ENCODE measurements around the gene CDC42BPA. TPM values are rescaled to one million over a fixed set of nuclear protein-coding genes. Genes with fewer than 3 reads are reported as not detected.

Gene CDC42BPA
- total RNA-seq, 4 donors from 2014 or later, result 49.0 to 102 (median 54.2) TPM

- intact Hi-C loops (cut with DNase I; ENCODE audit: low total_unique reads), result no loop called here
- in situ Hi-C loops (cut with MboI; ENCODE audit: low pct_ligation_motif_present in 1 of 4, low pct_unique_long_range_greater_than_20kb in 1 of 4, low sequenced_read_pairs in 3 of 4), result loop anchor here (25.0 kb wide), 1 partner anchor 209 kb away; no protein-coding TSS in a partner anchor
- Histone ChIP-seq H3K9me3 (no peaks in the 10 kb centered on the region), H3K4me1 (peaks cover 0 to 23% (median 6%) of the 10 kb centered on the region in 4 donors), H3K36me3 (no peaks in the 10 kb centered on the region), H3K4me3 (no peak overlapping the region), H3K27me3 (no peaks in the 10 kb centered on the region), H3K27ac (no peak overlapping the region)
- WGBS, 2 donors (ENCODE audit: low coverage in 1 of 2), result 87 to 100% methylated on average over 2 to 3 of the region's 3 CpGs
- no peak for DNase-seq
- TF ChIP-seq CTCF (IDR thresholded peaks at IDR 0.05) (no peak), POLR2AphosphoS5 (IDR thresholded peaks at IDR 0.05) (no peak), EP300 (IDR thresholded peaks at IDR 0.05; ENCODE audit: low read depth) (no peak), POLR2A (IDR thresholded peaks at IDR 0.05) (no peak)
Observed at GRCh38 chr1:227228201-227228600, 90.1 kb downstream of the CDC42BPA start.

- Histone ChIP-seq H3K27ac (no peak overlapping the region), H3K4me3 (no peak overlapping the region), H3K4me1 (peaks cover 0 to 28% (median 6%) of the 10 kb centered on the region in 4 donors), H3K36me3 (no peaks in the 10 kb centered on the region), H3K9me3 (no peaks in the 10 kb centered on the region), H3K27me3 (no peaks in the 10 kb centered on the region)
- in situ Hi-C loops (cut with MboI; ENCODE audit: low pct_ligation_motif_present in 1 of 4, low pct_unique_long_range_greater_than_20kb in 1 of 4, low sequenced_read_pairs in 3 of 4), result loop anchor here (25.0 kb wide), 1 partner anchor 210 kb away; no protein-coding TSS in a partner anchor
- TF ChIP-seq EP300 (IDR thresholded peaks at IDR 0.05; ENCODE audit: low read depth), result no peak
- TF ChIP-seq POLR2AphosphoS5 (IDR thresholded peaks at IDR 0.05), result no peak
- TF ChIP-seq CTCF (IDR thresholded peaks at IDR 0.05), result no peak
- no peak for DNase-seq
- 63 to 100% methylated on average over 2 of the region's 2 CpGs for WGBS, 2 donors (ENCODE audit: low coverage in 1 of 2)
- intact Hi-C loops (cut with DNase I; ENCODE audit: low total_unique reads), result no loop called here
Observed at GRCh38 chr1:227227761-227228160, 90.5 kb downstream of the CDC42BPA start.

GRCh38 chr1:227225715-227226346 lies 92.5 kb downstream of the CDC42BPA start:
- TF ChIP-seq POLR2A (IDR thresholded peaks at IDR 0.05) (no peak), EP300 (IDR thresholded peaks at IDR 0.05; ENCODE audit: low read depth) (no peak), POLR2AphosphoS5 (IDR thresholded peaks at IDR 0.05) (no peak), CTCF (IDR thresholded peaks at IDR 0.05) (no peak)
- no peak for DNase-seq
- H3K27me3 ChIP-seq, result no peaks in the 10 kb centered on the region
- H3K4me1 ChIP-seq, result peaks cover 0 to 28% (median 6%) of the 10 kb centered on the region in 4 donors
- intact Hi-C loops (cut with DNase I; ENCODE audit: low total_unique reads) (no loop called here), in situ Hi-C loops (cut with MboI; ENCODE audit: low pct_ligation_motif_present in 1 of 4, low pct_unique_long_range_greater_than_20kb in 1 of 4, low sequenced_read_pairs in 3 of 4) (loop anchor here (25.0 kb wide), 1 partner anchor 211 kb away; no protein-coding TSS in a partner anchor)
- WGBS, 2 donors (ENCODE audit: low coverage in 1 of 2), result 58% methylated on average over 2 of the region's 2 CpGs; no CpG with 5 or more reads in 1 of the 2 donors
- no peaks in the 10 kb centered on the region for H3K9me3 ChIP-seq
- H3K27ac ChIP-seq, result no peak overlapping the region
- H3K36me3 ChIP-seq, result no peaks in the 10 kb centered on the region
- no peak overlapping the region for H3K4me3 ChIP-seq

- Histone ChIP-seq H3K36me3 (no peaks in the 10 kb centered on the region), H3K9me3 (no peaks in the 10 kb centered on the region), H3K27ac (no peak overlapping the region), H3K4me3 (no peak overlapping the region), H3K4me1 (peaks cover 0 to 43% (median 16%) of the 10 kb centered on the region in 4 donors), H3K27me3 (no peaks in the 10 kb centered on the region)
- 76 to 92% methylated on average over 1 of the region's 1 CpG for WGBS, 2 donors (ENCODE audit: low coverage in 1 of 2)
- in situ Hi-C loops (cut with MboI; ENCODE audit: low pct_ligation_motif_present in 1 of 4, low pct_unique_long_range_greater_than_20kb in 1 of 4, low sequenced_read_pairs in 3 of 4) (no loop called here), intact Hi-C loops (cut with DNase I; ENCODE audit: low total_unique reads) (no loop called here)
- no peak for DNase-seq
- TF ChIP-seq CTCF (IDR thresholded peaks at IDR 0.05) (no peak), POLR2AphosphoS5 (IDR thresholded peaks at IDR 0.05) (no peak), EP300 (IDR thresholded peaks at IDR 0.05; ENCODE audit: low read depth) (no peak), POLR2A (IDR thresholded peaks at IDR 0.05) (no peak)
Observed at GRCh38 chr1:227223171-227223806, 95.0 kb downstream of the CDC42BPA start.
